Activated gamma-delta T cell treated with anti-CD3 and anti-CD28 coated beads, Interleukin-2, amount 50 U/mL, for 16 hours (primary cell): ENCODE measurements around the gene SSMEM1.
"Not testable (repeated sequence)": the region's sequence is repeated elsewhere in the genome, so short reads cannot be mapped to it uniquely, and the experiment has no call there.

Source experiments
- DNase-seq: peaks from one replicate; pipeline ENCODE4 v3.0.0-alpha.2; 2020; ENCODE audit warnings: low read depth

The SSMEM1 gene, protein sequence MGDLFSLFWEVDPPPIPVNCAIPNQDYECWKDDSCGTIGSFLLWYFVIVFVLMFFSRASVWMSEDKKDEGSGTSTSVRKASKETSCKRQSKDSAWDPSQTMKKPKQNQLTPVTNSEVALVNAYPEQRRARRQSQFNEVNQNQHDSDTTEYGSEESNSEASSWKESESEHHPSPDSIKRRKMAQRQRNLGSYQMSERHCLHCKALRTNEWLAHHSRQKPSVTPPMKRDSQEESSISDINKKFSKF

DNA sequence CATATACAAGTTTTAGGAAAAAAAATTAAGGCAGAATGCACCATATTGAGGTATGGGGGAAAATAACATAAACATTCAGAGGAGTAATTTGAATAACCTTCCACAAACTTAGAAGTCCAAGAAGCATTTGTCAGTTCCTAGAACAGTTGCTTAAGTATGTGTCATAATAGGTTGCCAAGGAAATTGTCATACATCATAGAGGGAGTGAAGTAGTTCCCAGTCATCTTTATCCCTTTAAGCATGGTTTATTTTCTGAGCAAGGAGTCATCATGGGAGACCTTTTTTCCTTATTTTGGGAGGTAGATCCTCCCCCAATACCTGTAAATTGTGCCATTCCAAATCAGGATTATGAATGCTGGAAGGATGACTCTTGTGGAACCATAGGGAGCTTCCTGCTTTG lies at the start of gene SSMEM1:
TSS of gene SSMEM1 (plus strand) at position 219 of the 400 bp plus-strand sequence. CDS start at position 270, 51 bp downstream.
- DNase-seq, result no peak

DNA sequence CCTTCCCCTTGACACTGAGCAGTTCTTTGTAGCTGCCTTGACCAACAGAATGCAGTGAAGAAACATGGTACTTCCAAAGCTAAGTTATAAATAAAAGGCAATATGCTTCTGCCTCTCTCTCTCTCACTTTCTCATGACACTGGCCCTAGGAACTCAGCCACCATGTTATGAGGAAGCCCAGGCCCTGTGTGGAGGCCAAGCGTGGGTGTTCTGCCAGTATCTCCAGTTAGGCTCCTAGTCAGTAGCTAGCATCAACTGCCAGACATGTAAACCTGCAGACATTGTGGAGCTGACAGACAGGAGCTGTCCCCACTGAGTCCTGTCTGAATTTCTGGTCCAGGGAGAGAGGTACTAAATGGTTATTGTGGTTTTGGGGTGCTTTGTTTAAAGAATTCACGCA lies 47.6 kb upstream of the SSMEM1 start:
- no peak for DNase-seq

DNA sequence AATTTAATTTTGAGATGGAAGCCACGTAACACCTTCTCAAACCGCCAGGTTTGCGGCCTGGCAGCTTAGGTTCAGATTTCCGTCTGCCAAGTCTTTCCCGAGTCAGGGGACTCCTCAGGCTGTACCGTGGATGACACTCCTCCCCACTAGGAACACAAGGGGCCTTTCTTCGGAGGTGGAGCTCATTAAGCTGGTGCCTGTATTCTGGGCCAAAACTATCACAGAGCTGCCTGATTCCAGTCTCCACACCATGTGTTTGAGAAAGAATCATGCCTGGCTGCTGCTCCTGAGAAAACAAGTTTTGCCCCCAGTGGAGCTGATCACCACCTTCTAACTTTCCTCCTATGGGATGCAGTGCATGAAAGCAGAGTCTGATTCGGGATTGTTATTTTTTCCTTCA lies 47.2 kb upstream of the SSMEM1 start:
- DNase-seq, result no peak

DNA sequence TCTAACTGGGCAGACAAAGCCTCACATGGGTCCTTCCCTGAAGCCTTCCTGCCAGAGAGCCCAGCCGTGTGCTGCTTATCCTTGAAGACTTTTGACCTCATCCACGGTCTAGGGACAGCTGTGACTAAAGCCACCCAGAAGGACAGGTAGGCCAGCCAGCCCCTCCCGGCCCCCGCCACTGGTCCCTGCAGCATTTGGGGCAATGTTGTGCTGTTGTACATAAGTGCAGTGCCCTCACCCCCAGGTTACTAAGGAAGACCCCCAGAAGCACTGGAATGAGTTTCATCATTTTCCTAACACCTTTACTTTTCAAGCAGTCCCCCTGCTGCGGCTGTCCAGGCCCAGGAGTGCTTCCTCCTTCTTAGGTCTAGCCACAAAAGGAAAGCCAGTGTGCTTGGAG lies 45.5 kb upstream of the SSMEM1 start:
- no peak for DNase-seq

DNA sequence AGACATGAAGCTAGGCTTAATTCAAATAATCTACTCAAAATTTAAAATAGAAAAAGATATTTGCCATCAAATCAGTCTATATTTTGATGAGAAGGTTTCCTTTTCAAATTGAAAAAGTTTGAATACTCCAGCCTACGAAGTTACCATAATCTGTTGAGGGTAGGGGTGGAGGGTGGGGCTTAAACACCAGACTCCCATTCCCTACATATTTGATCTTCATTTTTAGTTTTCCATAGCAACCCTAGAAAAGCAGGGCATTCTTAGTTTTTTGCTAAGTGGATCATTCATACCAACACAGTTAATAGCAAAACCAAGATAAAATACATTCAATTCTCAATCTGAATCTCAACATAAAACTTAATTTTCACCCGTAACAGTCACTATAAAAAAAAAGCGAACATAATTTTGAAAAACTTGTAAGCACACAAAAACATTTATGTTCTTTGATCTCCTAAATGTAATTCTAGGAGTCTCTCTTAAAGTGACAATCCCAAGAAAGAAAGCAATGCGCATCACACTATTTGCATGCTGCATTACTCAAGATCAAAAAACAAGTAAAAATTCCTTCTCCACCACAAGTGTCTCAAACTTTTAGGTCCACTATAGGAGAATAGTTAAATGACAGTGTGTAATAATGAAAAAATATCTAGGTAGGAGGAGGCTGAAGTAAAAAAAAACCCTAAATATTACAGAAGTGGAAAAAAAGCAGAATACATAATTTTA lies 33.3 kb upstream of the SSMEM1 start:
- no peak for DNase-seq

DNA sequence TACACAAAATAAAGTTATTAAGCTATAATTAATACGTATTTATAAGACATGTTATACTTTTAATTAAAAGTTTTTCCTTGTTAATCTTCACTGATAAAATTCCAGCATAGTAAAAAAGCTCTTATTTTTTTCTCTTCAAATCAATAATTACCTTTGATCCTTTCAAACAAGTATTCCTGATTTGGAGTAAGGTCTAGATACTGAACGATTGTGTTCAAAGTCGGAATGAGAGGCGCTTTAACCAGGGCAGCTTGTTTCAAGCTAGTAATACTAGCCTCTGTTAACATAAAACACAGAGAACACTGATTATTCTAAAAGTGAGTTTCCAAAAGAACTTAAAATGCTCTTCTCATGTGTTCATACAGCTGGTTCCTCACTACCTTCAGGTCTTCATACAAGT lies 29.4 kb upstream of the SSMEM1 start:
- no peak for DNase-seq

DNA sequence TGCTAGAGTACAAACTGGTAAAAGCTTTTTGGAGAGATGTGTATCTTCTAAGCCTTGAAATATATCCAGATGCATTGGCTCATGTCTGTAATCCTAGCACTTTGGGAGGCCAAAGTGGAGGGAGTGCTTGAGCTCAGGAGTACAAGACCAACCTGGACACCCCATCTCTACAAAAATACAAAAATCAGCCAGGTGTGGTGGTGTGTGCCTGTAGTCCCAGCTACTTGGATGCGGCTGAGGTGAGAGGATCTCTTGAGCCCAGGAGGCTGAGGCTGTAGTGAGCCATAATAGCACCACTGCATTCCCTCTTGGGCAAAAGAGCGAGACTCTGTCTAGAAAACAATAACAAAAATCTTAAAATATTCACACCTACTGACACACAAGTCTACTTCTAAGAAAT lies 28.0 kb upstream of the SSMEM1 start:
- DNase-seq, result no peak

DNA sequence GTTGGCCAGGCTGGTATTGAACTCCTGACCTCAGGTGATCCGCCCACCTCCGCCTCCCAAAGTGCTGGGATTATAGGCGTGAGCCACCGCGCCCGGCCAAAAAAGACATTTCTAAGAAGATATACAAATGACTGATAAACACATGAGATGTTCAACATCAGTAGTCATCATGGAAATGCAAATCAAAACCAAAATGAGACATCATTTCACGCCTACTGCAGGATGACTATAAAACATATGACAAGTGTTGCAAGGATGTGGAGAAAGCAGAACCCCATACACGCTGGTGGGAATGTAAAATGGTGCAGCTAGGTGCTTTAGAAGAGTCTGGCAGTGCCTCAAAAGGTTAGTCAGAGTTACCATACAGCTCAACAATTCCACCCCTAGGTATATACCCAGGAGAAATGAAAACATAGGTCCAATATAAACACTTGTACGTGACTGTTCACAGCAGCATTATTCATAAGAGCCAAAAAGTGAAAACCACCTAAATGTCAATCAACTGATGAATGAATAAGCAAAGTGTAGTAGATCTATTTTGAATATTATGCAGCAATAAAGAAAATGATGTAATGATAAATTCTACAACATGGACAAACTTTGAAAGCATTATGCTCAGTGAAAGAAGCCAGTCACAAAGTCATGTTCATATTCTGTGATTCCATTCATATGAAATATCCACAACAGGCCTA lies 26.9 kb upstream of the SSMEM1 start:
- no peak for DNase-seq

DNA sequence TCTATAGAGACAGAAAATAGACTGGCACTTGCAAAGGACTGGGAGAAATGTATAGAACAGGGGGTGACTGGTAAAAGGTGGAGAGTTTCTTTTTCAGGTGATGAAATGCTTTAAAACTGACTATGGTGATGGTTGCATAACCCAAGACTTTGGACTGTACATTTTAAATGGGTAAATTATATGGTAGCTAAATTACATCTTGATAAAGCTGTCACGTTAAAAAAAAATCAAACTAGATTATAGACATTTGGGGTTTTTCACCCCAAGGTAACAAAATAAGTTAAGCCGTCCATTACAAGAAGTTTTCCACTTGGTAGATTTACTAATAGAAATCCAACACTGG lies 26.4 kb upstream of the SSMEM1 start:
- DNase-seq, result no peak

DNA sequence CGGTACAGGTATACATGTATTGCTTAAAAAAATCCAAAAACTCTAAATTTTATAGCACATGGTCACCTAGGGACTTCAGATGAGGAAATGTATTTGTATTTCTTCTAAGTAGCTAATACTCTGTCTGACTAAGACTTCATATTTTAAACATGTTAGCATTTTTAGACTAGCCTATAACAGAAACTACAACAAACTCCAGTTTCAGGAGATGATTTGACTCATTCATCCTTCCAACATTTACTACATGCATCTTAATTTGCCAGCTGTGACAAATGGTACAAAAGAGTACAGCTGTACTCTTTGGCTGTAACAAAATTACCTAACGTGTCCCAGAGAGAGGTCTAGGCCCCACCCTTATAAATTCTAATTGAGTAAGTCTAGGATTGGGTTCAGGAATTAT lies 24.7 kb upstream of the SSMEM1 start:
- DNase-seq, result no peak

DNA sequence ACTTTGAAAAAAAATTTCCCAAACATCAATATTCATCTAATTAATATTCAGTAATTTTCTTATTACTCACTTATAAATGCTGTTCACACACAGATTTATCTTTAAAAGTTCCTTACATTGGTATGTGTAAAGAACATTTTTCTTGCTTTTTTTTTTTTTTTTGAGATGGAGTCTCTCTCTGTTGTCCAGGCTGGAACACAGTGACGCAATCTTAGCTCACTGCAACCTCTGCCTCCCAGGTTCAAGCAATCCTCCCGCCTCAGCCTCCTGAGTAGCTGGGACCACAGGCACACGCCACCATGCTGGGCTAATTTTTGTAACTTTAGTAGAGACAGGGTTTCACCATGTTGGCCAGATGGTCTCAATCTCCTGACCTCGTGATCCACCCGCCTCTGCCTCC lies 23.3 kb upstream of the SSMEM1 start:
- DNase-seq, result not testable (repeated sequence)

DNA sequence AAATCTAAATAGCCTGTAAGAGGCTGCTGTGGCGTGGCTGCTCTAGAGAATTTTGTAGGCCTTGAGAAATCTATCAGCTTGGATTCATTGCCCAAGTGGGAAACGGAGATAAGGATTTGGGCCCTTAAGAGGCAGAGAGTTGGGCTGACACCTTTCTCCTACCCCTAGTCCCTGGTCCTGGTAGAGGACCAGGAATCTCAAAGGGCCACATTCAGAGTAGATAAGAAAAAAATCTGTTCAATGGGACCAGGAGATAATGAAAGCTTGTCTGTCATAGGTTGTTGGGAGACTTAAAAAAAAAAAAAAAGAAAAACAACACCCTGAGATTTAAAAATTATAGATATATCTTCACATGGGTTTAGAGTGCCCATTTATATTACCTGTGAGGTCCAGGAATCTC lies 20.3 kb upstream of the SSMEM1 start:
- no peak for DNase-seq

DNA sequence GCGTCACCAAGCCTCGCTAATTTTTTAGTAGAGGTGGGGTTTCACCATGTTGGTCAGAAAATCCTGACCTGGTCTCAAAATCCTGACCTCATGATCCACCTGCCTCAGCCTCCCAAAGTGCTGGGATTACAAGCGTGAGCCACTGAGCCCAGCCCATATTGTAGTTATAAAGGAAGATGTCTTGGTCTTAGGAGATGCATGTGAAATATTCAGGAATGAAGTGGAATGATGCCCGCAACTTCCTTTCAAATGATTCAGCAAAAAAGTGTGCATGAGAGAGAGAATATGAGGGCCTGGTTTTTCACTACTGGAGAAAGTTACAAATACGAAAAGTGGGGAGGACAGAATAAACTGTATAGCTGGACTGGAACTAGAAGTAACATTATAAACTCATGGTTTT lies 18.3 kb upstream of the SSMEM1 start:
- no peak for DNase-seq

DNA sequence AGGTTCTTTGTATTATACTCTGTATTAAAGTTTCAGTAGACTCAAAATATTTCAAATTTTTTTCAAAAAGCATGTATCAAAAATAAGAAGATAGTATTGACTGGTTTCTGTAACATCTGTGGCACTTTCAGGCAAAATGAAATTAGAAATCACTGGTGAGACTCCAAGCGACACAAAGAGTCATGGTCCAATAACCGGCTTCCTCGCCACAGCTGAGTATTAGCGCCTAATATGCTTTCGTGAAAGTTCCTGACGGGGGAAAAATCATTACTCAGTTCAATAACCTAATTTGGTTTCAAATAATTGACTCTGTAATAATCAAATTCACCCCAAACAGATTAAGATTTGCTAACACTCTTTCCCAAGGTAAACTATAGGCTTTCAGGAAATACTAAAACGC lies 15.9 kb upstream of the SSMEM1 start:
- DNase-seq, result no peak

DNA sequence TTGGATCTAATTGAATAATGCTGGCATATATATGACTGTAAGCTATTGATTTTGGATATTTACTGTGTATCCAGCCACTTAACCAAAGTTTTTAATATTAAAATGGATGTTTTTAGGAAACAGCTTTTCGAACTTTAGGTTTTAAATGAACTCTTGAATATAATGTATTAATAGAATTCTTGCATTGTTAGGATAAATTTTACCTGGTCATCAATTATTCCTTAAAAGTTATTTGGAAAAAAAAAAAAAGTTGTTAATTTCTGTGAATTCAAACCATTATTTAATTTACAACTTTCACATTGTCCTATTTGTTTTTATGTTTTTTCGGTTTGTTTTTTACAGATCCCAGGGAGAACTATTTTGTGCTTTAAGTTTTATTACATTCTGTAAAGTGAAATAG lies 12.3 kb upstream of the SSMEM1 start:
- DNase-seq, result no peak

DNA sequence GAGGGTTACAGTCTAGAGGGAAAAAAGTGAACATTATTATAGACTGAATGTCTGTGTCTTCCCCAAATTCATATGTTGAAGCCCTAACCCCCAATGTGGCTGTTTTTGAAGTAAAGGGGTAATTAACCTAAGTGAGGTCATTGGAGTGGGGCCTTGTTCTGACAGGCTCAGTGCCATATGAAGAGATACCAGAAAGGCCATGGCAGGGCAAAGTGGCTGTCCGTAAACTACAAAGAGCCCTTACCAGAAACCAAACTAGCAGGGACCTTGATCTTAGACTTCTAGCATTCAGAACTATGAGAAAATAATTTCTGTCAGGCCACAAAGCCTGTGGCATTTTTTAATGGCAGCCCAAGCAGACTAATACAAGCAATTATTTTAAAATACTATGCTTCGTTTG lies 11.2 kb upstream of the SSMEM1 start:
- no peak for DNase-seq

DNA sequence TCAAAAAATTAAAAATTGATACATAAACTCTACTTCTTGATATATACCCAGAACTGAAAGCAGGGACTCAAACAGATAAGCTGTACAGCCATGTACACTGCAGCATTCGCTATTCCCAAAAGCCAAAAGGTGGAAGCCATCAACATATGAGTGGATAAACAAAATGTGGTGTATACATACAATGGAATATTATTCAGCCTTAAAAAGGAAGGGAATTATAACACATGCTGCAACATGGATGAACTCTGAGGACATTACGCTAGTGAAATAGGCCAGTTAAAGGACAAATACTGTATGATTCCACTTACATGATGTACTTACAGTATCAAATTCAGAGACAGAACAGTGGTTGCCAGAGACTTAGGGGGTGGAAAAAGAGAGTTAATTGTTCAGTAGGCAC lies 10.6 kb upstream of the SSMEM1 start:
- DNase-seq, result no peak

DNA sequence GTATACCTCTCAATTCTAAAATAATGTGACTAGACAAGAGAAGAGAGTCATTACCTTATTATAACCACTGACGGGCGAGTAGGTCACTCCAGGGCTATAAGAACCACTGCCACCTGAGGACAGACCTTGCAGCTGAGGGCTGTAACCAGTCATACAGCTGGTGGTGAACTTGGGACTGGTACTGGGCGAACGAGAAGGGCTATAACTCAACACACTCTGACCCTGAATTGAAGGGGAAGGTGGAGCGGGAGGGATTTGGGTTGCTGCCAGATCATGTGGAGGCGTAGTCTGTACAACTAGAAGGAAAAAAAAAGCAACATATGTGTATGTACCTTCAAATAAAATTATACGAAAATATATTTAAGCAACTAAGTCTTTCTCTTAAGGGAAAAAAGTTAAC lies 5.9 kb upstream of the SSMEM1 start:
- no peak for DNase-seq

DNA sequence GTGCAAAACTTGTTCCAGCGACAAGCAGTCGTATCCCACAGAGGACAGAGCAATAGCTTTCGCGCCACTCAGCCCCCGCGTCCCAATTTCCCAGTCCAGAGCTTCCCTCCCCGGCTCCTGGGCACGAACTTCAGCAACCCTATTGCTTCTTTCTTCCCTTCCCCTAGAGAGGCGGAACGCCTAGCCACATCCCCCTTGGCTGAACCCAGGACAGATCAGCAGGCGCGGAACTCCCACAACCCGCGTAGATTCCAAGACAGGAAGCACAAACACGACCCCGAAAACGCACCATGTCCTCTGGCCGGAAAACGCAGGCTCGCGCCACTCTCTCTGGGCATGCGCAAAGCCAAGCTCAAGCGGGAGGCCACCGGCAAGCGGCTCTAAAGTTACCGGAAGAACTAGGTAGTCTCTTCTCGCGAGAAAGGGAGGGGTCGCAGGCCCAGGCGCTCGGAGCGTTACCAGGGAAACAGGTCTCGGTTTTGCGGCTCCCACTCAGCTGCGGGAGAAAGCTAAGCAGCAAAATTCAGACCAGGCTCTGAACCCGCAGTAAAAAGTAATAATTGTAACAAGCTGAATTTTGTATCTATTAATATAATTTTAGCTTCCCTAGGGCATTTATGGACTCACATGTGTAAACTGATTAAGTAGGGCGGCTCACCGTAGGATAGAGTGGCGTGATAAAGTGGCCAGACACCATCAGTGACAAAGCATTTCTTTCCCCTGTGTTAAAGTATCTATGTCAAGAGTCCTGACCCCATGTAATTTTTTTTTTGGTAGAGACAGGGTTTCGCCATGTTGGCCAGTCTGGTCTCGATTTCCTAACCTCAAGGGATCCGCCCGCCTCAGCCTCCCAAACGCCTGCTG lies 2.3 kb upstream of the SSMEM1 start, which contains the start of gene TMEM209:
TSS of gene TMEM209 (minus strand) at position 323 of the 864 bp plus-strand sequence. CDS start at position 292, 31 bp downstream.
- peak; percentile 91 for DNase-seq

DNA sequence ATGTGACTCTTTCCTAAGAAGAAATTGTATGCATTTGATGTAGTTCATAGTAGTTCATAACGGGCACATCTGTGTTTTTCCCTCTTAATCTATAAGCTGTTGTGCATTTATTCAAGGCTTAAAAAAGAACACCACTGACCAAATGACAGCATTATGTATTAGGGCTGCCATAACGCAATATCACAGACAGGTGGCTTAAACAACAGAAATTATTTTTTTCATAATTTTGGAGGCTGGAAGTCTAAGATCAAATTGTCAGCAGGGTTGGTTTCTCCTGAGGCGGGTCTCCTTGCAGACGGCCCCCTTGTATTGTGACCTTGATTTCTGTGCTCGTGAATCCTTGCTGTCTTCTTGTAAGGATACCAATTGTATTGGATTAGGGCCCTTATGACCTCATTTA lies 627 bp upstream of the SSMEM1 start:
- no peak for DNase-seq

DNA sequence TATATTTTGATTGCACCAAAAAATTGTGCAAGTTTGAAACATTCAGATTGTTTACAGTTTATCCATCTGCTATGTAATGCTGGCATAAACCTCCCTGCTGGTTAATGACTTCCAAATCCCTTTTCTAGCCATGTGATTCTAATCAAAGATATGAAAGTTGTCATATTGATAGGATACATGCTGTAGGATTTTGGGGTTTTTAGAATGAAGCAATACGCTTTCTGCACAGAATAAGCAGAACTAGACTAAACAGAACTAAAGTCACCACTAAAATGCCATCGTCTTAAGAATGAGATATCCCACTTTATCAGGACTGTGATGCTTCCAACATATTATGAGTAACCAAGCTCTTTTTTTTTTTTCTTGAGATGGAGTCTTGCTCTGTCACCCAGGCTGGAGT lies 856 bp downstream of the SSMEM1 start:
- DNase-seq, result no peak

DNA sequence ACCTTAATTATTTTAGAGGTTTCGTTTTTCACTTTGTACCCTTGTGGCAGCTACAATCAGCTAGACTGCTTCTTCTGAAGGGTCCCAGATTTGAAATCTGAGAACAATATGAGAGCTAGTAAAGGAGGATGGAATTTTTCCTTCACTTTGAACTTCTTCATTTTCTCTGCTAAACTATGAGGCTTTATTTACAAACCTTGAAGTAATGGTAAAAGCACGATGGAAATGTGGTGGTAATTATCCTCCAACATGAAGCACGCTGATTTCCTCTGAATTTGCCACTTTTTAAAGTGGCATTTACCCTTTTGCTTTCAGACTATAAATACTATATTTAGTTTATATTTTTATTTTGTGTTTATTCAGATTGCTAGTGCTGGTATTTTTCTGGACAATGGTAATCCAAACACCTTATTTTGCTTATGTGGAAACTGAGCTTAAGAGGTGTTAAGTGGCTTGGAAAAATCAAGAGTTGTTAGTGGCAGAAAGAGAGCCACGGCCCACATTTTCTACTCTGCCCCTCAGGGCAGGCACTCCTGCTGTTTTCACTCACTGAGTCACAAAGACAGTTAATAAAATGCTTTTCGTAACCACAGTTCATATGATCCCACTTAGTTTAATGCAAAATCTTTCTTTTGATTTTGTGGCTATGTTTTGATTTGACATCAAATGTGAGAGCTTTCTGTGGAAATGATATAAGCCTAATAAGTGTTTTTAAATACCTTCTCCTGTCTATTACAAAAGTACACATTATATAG lies 2.7 kb downstream of the SSMEM1 start:
- DNase-seq, result no peak
